Measurements from ENCODE around the gene ATXN8OS.
"Not testable (repeated sequence)": the region's sequence is repeated elsewhere in the genome, so short reads cannot be mapped to it uniquely, and the experiment has no call there.

Gene ATXN8OS

GRCh38 chr13:70107498-70108281 lies at the start of gene ATXN8OS:
Gene ATXN8OS (plus strand): TSS chr13:70107826.
- no peak for DNase-seq

DNA sequence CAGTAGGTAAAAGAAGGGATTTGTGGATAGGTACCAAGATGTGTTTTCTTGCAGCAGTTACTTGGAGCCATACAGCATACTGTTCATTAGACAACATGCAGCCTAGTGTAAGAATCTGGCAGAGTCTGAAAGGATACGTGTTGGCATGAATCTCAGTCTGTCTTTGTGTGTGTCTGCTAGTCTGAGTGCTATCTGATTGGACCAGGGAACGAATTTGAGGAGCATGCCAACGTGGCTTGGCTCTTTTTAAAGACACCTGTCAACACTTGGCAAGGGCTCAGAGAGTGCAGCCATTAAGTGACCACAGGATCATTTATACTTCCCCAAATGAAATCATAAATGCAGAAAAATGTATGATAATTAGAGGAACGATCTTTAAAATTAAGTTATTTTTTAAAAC lies 27.6 kb upstream of the ATXN8OS start:
- no peak for DNase-seq

- DNase-seq, result no peak
Observed at GRCh38 chr13:70087247-70087646, 20.4 kb upstream of the ATXN8OS start.

GRCh38 chr13:70088926-70089325 lies 18.7 kb upstream of the ATXN8OS start:
- no peak for DNase-seq

- no peak for DNase-seq
Observed at GRCh38 chr13:70090036-70090723, 17.4 kb upstream of the ATXN8OS start.

DNA sequence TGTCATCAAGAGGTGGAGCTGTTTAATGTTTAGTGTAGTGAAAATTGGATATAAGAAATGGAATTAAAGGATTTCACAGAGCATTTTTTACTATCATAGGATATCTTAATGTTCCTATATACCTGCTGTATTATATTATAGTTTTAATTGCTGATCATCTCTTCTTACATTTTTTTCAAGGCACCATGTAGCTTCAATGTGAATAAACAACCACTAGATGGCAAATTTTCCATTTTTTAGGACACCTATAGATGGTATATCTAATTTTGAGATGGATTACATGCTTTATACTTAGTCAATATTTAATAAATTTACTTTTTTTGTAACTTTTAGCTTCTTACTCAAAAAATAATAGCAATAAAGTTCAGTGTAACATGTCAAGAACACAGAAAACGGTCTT lies 9.0 kb upstream of the ATXN8OS start:
- DNase-seq, result no peak

DNA sequence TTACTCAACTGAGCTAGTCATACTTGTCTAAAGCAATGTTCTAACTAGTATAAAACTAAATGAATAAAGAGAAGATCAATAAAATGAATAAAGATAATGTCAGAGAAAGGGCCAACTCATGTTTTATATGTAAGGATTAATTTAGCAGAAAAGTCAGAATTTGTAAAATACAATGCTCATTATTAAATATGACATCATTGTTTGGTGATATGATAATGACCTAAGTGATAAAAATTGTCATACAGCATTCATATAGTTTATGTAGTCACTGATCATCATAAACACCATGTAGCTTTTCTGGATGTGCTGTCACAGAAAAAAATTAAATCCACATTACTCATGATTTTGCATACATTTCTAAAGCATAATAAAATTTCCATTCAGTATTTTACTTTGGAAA lies 3.1 kb upstream of the ATXN8OS start:
- DNase-seq, result no peak

GRCh38 chr13:70107125-70107497 lies 515 bp upstream of the ATXN8OS start:
- no peak for DNase-seq

- DNase-seq, result no peak
Observed at GRCh38 chr13:70108356-70109105, 905 bp downstream of the ATXN8OS start, which contains the start of gene KLHL1. Gene KLHL1 (minus strand): TSS chr13:70108452. CDS start chr13:70107699, 753 bp downstream.

DNA sequence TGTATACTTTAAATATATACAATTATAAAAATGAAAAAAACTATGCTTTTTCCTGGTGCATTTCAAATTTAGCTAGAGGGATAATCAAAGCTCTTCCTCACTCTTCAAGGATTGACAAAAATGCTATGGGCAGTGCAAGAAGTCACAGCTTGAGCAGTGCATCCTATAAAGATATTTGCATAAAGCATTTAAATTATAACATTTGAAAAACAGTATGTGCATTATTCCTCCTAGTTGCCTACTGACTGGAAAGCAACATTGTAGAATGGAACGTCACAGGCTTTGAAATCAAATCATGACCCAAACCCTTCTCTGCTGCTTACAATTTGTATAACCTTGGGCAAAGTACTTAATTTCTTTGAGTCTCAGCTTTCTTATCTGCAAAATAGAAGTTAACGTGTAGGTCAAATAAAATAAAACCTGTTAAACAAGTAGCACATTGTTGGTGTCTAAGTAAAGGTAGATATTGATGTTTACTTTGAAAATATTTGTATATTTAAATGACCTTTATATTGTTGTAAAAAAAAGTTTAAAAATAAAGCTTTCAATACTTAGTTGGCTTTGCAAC lies 9.8 kb downstream of the ATXN8OS start:
- no peak for DNase-seq

DNA sequence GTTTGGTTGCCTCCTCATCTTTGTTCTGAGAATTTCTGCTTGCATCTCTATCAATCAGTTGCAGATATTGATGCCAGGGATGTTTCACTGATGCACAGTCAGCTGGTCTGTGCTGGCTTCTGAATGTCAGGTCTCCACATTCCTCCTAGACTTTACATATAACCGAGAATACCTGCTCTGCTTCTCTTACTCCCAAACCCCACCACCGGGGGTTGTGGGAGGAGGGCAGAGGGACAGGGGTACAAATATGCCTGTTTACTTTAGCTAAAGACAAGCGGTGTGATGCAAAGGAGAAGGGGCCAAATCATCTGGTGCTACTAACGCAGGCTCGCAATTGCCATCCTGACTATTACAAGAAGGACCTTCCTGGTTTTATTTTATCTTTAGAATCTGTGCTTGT lies 18.1 kb downstream of the ATXN8OS start:
- DNase-seq, result no peak

DNA sequence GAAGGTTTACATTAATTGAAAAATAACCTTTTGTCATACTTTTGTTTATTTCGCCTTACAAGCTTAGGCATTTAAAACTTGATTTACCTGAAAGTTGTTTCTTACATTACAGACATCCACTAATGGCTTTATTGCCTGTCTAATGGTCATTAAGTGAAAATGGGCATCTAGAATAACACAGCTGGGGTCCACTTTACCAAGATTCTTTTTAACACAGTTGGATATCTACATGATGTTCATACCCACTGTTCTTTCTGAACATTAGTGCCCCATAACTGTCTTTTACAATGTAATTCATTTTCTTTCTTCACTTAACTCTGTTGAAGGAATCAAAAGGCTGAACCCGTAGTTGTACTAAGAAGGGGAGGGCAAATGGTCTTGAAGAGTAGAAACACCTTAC lies 20.5 kb downstream of the ATXN8OS start:
- no peak for DNase-seq

GRCh38 chr13:70142658-70143057 lies 35.0 kb downstream of the ATXN8OS start:
- DNase-seq, result not testable (repeated sequence)

- no peak for DNase-seq
Observed at GRCh38 chr13:70162141-70162540, 54.5 kb downstream of the ATXN8OS start.

- DNase-seq, result no peak
Observed at GRCh38 chr13:70170689-70171088, 63.1 kb downstream of the ATXN8OS start.

DNA sequence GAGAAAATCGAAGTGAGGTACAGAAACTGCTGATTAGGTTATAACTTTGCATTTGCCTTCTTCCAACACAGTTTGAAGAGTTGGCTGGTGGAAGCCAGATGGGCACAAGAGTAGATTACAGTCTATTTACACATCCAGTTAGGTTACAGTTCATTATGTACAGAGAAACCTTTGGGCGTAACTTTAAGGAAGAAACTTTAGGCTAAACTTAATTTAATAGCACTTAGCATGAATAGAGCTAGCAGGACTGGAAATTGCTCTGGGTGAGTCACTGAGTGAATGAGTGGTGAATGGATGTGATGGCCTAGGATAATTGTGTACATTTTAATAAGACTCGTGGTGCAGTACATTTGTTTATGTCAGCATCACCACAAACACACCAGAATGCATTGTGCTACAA lies 63.5 kb downstream of the ATXN8OS start:
- DNase-seq, result no peak

- DNase-seq, result no peak
Observed at GRCh38 chr13:70172946-70173597, 65.4 kb downstream of the ATXN8OS start.

GRCh38 chr13:70173598-70173959 lies 66.0 kb downstream of the ATXN8OS start:
- DNase-seq, result no peak

- DNase-seq, result no peak
Observed at GRCh38 chr13:70178346-70178745, 70.7 kb downstream of the ATXN8OS start.

All from stimulated activated CD4-positive, alpha-beta T cell treated with anti-CD3 and anti-CD28 coated beads, Interleukin-12 subunit alpha, Interleukin-12 subunit beta, amount 100 ng/mL, for 4 hours (primary cell).